Activated T-helper 2 cell treated with anti-CD3 and anti-CD28 coated beads, Interferon-gamma antibody, Interleukin-2, Interleukin-4, amounts not matched to agents 10 μg/mL and 5 μg/mL and 100 μg/mL, durations not matched to agents 14 hours and 24 hours and 36 hours (primary cell): ENCODE results near the gene PAGR1. TPM values are rescaled to one million over a fixed set of nuclear protein-coding genes. Genes with fewer than 3 reads are reported as not detected.

Source experiments
- total RNA-seq: library from RNA; stranded (reverse); gene quantifications from 2 replicates; pipeline ENCODE4 v1.2.3, GENCODE V29; 2022

PAGR1 gene
- total RNA-seq, 1 donor from 2014 or later: 29.5 TPM

Other genes starting within 250 kb of the PAGR1 start
- 254 and 258 TPM in 2 replicates for gene SPN, start 152.9 kb upstream of the PAGR1 start, total RNA-seq
- gene QPRT, start 137.0 kb upstream of the PAGR1 start, total RNA-seq: 24.1 and 29.0 TPM in 2 replicates
- 18.0 and 18.5 TPM in 2 replicates for gene C16orf54, start 70.2 kb upstream of the PAGR1 start, total RNA-seq
- not detected in 2 replicates for gene ZG16, start 37.9 kb upstream of the PAGR1 start, total RNA-seq
- gene KIF22, start 25.4 kb upstream of the PAGR1 start, total RNA-seq: 132 and 136 TPM in 2 replicates
- 387 and 388 TPM in 2 replicates for gene MAZ, start 9.6 kb upstream of the PAGR1 start, total RNA-seq
- gene PRRT2, start 4.0 kb upstream of the PAGR1 start, total RNA-seq: 1.8 and 2.0 TPM in 2 replicates
- gene MVP, start 4.3 kb downstream of the PAGR1 start, total RNA-seq: 130 and 135 TPM in 2 replicates
- 64.2 and 66.6 TPM in 2 replicates for gene CDIPT, start 47.1 kb downstream of the PAGR1 start, total RNA-seq
- 0.11 and 0.55 TPM in 2 replicates for gene SEZ6L2, start 83.4 kb downstream of the PAGR1 start, total RNA-seq
- gene ASPHD1, start 84.3 kb downstream of the PAGR1 start, total RNA-seq: 2.1 and 2.2 TPM in 2 replicates
- 39.7 and 47.5 TPM in 2 replicates for gene KCTD13, start 110.1 kb downstream of the PAGR1 start, total RNA-seq
- gene TMEM219, start 145.9 kb downstream of the PAGR1 start, total RNA-seq: 52.1 and 59.0 TPM in 2 replicates
- gene TAOK2, start 157.7 kb downstream of the PAGR1 start, total RNA-seq: 36.0 and 36.5 TPM in 2 replicates
- gene HIRIP3, start 179.5 kb downstream of the PAGR1 start, total RNA-seq: 40.3 and 40.7 TPM in 2 replicates
- 112 and 119 TPM in 2 replicates for gene INO80E, start 180.1 kb downstream of the PAGR1 start, total RNA-seq
- gene DOC2A, start 194.9 kb downstream of the PAGR1 start, total RNA-seq: 0.87 and 1.2 TPM in 2 replicates
- not detected in 2 replicates for gene C16orf92, start 207.0 kb downstream of the PAGR1 start, total RNA-seq
- gene TLCD3B, start 215.1 kb downstream of the PAGR1 start, total RNA-seq: 2.3 and 2.6 TPM in 2 replicates
- 2,017 and 2,037 TPM in 2 replicates for gene ALDOA, start 249.6 kb downstream of the PAGR1 start, total RNA-seq